RKO (cell line): ENCODE results near the gene UBR2.
"Not testable (repeated sequence)": the region's sequence is repeated elsewhere in the genome, so short reads cannot be mapped to it uniquely, and the experiment has no call there.

Experiments used
- DNase-seq: peaks from one replicate; pipeline ENCODE4 v3.0.0-alpha.2; 2016; ENCODE audit warnings: low spot score

UBR2 gene

GRCh38 chr6:42555477-42556457, 8.1 kb upstream of the UBR2 start:
- DNase-seq, result peak; percentile 30

GRCh38 chr6:42556462-42556861, 7.4 kb upstream of the UBR2 start:
- no peak for DNase-seq

- not testable (repeated sequence) for DNase-seq
Measured at GRCh38 chr6:42559276-42559675, 4.6 kb upstream of the UBR2 start.

DNA sequence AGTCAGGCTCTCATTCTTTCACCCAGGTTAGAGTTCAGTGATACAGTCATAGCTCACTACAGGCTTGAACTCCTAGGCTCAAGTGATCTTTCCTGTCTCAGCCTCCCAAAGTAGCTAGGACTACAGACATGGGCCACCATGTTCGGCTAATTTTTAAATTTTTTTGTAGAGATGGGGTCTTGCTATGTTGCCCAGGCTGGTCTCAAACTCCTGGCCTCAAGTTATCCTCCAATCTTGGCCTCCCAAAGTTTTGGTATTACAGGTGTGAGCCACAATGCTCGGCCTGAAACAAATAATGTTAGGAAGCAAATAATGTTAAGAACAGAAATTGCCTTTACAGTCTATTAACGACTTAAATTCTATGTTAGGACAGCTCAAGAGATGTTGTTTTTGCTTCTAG, 1.8 kb upstream of the UBR2 start:
- DNase-seq, result no peak

GRCh38 chr6:42562788-42563405, 932 bp upstream of the UBR2 start:
- no peak for DNase-seq

DNA sequence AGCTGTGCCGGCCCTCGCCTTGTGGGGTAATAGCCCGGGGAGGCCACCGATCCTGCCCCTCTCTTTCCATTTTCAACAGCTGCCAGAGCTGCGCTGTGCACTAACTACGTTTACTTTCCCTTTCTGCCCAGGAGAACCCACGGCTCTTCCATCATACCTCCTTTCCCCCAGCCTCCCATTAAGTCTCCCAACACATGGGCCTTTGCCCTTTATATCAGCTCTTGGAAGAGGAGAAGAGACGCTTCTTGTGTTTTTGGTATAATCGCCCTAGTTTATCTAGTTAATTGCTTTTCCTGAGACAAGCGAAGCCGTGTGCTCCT, 637 bp downstream of the UBR2 start:
- no peak for DNase-seq

GRCh38 chr6:42565823-42566613, 2.2 kb downstream of the UBR2 start:
- DNase-seq, result no peak

- no peak for DNase-seq
Measured at GRCh38 chr6:42566614-42567208, 2.9 kb downstream of the UBR2 start.

DNA sequence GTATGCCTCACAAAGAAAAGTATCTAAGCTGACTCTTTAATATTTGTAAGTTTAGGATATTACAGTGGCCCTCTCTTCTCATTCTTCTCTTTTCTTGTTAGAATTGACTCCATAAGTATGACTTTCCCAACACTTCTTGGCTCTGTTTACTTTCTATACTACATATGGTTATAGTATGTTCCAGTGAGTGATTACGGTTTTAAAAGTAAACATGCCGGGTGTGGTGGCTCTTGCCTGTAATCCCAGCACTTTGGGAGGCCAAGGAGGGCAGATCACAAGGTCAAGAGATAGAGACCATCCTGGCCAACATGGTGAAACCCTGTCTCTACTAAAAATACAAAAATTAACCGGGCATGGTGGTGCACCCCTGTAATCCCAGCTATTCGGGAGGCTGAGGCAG, 3.4 kb downstream of the UBR2 start:
- DNase-seq, result not testable (repeated sequence)

- DNase-seq, result peak; percentile 75
Measured at GRCh38 chr6:42569102-42570028, 5.5 kb downstream of the UBR2 start.

DNA sequence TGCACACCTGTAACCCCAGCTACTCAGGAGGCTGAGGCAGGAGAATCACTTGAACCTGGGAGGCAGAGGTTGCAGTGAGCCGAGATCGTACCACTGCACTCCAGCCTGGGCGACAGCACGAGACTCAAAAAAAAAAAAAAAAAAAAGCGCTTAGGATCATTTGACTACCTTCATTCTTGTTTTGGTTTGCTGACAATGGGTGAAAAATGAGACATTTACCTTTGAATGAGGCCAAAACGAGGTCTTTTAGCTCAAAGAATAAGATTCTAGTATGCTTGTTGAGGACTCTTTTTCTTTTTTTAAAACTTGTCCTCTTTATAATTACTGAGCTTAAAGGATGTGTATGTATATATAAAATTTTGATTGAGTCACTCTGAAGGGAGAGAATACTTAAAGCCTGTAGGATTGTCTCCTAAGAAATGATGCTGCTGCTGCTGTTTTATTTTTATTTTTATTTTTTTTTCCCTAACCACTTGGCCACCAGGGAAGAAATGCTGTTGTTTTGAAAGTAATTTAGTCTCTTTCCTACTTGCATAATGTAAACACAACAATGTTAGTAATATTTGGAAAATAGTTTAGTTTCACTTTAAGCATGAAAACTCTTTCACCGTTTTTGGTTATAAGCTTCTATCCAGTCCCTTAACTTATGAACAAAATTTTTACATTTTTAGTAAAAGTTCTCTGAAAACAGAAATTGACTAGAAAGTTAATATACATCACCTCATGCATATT, 7.9 kb downstream of the UBR2 start:
- DNase-seq, result no peak

DNA sequence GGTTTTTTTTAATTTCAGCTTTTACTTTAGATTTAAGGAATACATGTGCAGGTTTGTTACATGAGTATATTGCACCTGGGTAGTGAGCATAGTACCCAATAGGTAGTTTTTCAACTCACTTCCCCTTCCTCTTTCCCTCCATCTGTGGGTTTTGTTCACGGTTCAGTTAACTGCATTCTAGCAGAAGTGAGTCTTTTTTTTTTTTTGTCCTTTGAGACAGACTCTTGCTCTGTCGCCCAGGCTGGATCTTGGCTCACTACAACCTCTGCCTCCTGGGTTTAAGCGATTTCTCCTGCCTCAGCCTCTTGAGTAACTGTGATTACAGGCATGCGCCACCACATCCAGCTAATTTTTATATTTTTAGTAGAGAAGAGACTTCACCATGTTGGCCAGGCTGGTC, 8.7 kb downstream of the UBR2 start:
- no peak for DNase-seq

DNA sequence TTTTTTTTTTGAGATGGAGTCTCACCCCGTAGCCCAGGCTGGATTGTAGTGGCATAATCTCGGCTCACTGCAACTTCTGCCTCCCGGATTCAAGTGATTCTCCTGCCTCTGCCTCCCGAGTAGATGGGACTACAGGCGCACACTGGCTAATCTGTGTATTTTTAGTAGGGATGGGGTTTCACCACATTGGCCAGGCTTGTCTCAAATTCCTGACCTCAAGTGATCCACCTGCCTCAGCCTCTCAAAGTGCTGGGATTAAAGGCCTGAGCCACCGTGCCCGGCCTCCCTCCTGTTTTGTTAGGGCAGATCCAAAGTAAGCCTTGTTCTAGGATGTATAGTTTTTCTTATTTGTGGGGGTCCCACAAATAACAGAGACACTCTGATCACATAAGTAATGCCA, 12.7 kb downstream of the UBR2 start:
- not testable (repeated sequence) for DNase-seq

GRCh38 chr6:42598300-42598699, 34.5 kb downstream of the UBR2 start:
- DNase-seq, result no peak

GRCh38 chr6:42599558-42599957, 35.7 kb downstream of the UBR2 start:
- DNase-seq, result no peak

- no peak for DNase-seq
Measured at GRCh38 chr6:42604150-42604549, 40.3 kb downstream of the UBR2 start.

DNA sequence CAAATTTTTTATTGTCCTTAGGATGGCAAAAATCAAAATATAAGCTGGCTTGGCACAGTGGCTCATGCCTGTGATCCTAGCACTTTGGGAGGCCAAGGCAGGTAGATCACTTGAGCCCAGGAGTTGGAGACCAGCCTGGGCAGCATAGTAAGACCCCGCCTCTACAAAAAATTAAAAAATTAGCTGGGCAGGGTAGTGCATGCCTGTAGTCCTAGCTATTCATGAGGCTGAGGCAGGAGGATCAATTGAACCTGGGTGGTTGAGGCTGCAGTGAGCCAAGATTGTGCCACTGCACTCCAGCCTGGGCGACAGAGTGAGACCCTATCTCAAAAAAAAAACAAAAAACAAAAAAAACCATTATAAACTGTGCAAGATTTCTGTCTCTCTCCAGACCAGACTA, 40.9 kb downstream of the UBR2 start:
- not testable (repeated sequence) for DNase-seq

DNA sequence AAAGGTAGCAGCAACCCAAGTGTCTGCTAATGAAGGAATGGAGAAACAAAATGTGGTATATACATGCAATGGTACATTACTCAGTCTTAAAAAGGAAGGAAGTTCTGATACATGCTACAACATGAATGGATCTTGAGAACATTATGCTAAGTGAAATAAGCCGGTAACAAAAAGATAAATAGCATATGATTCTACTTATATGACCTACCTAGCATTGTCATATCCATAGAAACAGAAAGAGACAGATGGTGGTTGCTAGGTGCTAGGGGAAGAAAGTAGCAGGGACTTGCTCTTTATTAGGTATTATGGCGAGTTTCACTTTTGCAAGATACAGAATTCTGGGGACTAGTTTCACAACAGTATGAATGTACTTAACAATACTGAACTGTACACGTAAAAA, 46.6 kb downstream of the UBR2 start:
- DNase-seq, result no peak

DNA sequence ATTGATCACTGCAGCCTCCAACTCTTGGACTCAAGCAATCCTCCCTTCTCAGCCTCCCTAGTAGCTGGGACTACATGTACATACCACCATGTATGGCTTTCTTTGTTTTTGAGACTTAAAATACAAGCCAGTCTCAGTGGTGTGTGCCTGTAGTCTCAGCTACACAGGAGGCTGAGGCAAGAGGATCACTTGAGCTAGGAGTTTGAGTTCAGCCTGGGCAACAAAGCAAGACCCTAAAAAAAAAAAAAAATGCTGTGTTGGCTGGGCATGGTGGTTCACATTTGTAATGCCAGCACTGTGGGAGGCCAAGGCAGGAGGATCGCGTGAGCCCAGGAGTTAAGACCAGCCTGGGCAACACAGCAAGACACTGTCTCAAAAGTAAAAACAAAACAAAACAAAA, 51.7 kb downstream of the UBR2 start:
- DNase-seq, result no peak

GRCh38 chr6:42616716-42617115, 52.9 kb downstream of the UBR2 start:
- DNase-seq, result peak; percentile 18

DNA sequence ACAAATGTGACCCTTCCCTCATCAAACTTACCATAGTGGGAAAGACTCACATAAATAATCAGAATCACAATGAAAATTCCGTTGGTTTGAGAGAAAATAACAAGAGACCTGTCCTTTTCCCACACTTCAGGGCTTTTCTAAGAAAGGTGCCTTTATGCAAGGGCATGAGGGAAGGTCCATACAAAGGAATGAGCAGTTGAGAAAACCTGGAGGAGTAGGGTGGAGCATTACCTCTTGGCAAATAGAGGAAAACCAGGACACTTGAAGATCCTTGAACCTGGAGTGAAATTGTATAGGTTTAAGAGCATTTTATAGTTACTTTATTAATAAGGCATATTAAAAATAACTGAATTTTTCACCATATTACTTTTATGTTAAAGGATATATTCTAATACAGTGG, 54.3 kb downstream of the UBR2 start:
- no peak for DNase-seq
